IPS-NIHi11 (cell line): Measurements from ENCODE around the gene CEP170.

Experiments used
- DNase-seq: peaks from one replicate; pipeline ENCODE4 v3.0.0; 2012; ENCODE audit warnings: mixed read lengths, low spot score

Gene CEP170

GRCh38 chr1:243267914-243268653 is 13.0 kb upstream of the CEP170 start:
- no peak for DNase-seq

DNA sequence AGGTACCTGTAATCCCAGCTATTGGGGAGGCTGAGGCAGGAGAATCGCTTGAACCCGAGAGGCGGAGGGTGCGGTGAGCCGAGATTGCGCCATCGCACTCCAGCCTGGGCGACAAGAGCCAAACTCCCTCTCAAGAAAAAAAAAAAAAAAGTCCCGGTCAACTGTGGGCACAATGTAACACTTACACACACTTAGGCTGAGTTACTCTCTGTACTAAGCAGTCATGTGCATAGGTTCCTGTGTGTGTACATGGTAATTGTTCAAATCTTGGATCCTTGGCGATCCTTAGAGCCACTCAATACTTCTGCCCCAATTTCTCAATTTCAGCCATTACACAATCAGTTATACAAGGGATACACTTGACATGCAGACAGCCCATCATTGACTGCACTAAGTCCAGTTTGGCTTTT is 12.4 kb upstream of the CEP170 start:
- no peak for DNase-seq

DNA sequence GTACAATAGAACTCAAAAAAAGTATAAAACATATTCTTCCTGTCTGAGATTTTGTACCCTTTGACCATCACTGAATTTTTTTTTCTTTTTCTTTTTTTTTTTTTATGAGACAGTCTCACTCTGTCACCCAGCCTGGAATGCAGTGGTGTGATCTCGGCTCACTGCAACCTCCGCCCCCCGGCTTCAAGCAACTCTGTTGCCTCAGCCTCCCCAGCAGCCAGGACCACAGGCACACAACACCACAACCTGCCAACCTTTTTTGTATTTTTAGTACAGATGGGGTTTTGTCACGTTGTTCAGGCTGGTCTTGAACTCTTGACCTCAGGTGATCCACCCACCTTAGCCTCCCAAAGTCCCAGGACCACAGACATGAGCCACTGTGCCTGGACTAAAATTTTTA is 11.2 kb upstream of the CEP170 start:
- DNase-seq = no peak

DNA sequence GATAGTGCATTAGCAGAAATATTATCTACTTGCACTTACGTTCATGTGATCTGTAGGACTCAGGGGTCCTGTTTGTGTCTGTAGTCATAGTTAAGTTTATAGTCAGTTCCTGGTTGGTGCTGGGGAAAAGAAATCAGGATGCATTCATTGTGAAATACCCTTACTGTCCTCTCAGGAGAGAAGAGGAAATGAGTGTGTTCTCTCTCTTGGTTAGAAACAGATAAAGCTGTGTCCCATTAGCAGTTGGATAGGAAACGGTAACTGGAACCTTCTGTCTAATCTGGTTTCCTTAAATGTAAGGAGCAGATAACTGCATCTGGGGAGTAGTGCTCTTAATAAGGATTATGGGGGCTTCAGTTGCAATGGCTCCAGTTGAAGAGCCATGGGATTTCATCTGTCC is 9.6 kb upstream of the CEP170 start:
- DNase-seq = no peak

- DNase-seq = no peak
Observed at GRCh38 chr1:243261390-243261789, 6.3 kb upstream of the CEP170 start.

- no peak for DNase-seq
Observed at GRCh38 chr1:243260221-243260880, 5.3 kb upstream of the CEP170 start.

- no peak for DNase-seq
Observed at GRCh38 chr1:243258731-243259130, 3.6 kb upstream of the CEP170 start.

- no peak for DNase-seq
Observed at GRCh38 chr1:243257189-243257588, 2.1 kb upstream of the CEP170 start.

GRCh38 chr1:243256590-243256989 is 1.5 kb upstream of the CEP170 start:
- DNase-seq = no peak

DNA sequence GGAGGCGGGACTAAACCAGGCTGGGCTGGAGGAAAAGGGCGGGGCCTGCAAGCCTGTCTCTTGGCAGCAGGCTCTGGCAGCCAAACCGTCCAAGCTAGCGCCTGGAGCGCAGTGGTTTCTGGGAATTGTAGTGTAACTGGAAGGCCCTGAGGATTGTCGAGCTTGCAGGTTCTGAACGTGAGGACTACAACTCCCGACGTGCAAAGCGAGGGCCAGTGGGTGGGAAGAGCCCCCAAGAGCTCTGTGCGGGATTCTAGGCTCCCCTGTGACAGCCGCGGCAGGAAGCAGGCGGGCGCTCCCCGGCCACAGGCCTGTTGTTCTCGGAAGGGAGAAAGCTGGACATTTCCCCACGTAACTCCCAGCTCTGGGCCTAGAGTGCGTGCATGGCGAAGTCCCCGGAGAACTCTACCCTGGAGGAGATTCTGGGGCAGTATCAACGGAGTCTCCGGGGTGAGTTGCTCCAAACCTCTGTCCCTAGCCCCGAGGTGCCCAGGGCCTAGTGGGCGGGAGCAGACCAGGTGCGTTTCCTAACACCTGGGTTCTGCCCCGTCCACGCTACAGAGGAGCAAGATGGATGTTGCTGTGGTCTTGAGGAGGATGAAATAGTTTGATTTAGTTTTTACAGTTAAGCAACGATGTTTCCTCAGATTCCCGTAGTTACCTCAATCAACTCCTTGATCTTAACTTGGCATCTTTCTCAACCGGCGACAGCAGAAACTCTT is 871 bp upstream of the CEP170 start, which contains the start of gene SDCCAG8:
SDCCAG8 (plus strand) TSS at position 251 of the 722 bp plus-strand sequence; CDS start at position 384, 133 bp downstream.
- DNase-seq = peak; percentile 87

DNA sequence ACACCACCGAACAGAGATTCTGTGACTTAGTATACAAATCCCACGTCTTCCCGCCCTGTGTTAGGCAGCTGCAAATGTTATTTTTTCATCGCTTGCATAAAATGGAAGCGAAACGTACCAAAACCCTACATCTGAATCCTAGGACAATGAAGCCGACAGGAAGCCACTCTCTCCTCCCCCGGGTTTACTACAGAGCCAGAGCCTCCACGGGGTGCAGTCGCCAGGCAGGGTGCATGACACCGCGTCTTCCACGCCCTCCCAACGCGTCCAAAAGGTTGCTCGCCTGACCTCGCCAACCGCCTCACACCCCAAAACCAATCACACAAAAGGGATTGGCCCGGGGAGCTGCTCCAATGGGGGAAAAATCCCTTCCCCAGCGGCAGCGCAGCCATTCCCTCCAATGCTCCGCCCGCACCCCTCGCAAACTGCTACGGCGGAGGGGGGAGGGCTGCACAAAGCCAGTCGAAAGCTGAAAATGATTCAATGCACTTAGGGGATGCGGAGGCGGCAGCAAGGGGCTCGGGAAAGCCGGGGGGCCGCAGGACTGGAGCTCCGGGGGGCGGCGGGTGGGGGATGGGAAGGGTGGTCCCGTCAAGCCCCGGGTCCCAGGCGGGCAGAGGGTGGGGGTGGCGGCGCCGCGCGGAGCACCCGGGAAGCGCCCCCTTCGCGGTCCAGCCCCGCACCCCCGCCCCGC is 701 bp downstream of the CEP170 start:
- peak; percentile 56 for DNase-seq

- DNase-seq = no peak
Observed at GRCh38 chr1:243253926-243254232, 1.2 kb downstream of the CEP170 start.

DNA sequence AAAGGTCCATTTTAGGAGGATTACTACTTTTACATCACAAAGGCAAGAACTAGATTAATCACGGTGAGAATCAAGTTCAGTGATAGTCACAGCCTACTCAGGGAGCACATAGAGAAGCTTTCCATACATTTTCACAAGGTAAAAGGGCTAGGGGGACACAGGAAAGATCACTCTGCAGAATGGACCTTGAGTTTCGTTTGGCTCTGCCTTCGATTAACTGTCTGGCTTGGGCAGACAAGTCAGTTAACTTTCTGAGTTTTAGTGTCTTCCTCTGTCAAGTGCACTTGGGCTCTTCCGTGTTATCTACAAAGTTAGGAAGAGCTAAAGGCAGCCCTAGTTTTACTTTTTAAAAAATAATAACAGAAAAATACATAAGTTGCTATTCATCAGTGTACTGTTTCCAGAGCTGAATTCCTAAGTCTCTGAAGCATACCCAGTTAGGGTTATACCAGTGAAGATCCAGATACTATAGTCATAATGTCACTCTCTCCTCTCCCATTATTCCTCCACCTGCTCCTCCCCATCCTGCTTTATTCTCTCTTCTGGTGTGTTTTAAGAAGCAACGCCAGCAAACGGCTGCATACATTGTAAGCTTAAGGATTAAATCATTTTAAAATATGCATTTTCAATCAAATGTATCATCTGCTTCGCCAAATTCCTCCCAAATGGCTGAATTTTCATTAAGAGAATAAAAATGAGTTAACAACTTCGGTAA is 1.7 kb downstream of the CEP170 start:
- DNase-seq = no peak

- DNase-seq = no peak
Observed at GRCh38 chr1:243251539-243251938, 3.5 kb downstream of the CEP170 start.

DNA sequence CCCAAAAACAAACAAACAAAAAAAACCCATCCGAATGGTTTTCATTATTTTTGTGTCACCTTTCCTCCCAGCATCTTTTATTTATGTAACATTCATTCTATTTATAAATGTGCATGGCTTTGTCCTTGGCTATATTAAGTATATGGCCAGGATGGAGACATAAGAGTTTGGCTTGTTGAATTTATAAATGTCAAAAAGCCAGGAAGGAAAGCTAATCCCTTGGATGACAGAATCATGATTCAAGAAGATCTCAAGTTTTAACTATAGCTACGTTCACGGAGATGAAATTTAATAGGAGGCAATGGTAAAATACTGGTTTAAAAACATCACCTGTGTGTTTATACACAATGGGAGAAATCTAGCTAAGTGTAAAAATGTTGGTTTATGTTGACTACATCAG is 5.0 kb downstream of the CEP170 start:
- no peak for DNase-seq

DNA sequence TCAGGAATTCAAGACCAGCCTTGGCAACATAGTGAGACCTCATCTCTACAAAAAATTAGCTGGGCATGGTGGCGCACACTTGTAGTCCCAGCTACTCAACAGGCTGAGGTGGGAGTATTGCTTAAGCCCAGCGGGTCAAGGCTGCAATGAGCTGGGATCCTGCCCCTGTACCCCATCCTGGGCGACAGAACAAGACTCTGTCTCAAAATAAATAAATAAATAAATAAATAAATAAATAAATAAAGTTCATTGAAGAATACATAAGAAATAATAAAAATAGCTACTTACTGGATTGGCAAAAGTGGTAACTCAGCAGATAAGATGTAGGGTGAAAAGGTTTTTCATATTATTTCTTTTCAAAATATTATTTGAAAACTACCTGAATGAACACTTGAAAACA is 5.9 kb downstream of the CEP170 start:
- DNase-seq = no peak

GRCh38 chr1:243247901-243248300 is 7.2 kb downstream of the CEP170 start:
- no peak for DNase-seq

- DNase-seq = no peak
Observed at GRCh38 chr1:243246916-243247315, 8.2 kb downstream of the CEP170 start.

DNA sequence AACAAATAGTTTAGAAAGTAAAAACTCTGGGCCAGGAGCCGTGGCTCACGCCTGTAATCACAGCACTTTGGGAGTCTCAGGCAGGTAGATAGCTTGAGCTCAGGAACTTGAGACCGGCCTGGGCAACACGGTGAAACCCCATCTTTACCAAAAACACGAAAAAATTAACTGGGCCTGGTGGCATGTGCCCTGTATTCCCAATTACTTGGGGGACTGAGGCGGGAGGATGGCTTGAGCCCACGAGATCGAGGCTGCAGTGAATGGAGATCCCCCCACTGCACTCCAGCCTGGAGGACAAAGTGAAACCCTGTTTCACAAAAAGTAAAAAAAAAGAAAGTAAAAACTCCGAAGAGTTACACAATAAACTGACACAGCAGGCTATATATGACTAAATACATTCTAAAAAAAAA is 10.6 kb downstream of the CEP170 start:
- DNase-seq = no peak

GRCh38 chr1:243236604-243237252 is 18.4 kb downstream of the CEP170 start:
- no peak for DNase-seq

DNA sequence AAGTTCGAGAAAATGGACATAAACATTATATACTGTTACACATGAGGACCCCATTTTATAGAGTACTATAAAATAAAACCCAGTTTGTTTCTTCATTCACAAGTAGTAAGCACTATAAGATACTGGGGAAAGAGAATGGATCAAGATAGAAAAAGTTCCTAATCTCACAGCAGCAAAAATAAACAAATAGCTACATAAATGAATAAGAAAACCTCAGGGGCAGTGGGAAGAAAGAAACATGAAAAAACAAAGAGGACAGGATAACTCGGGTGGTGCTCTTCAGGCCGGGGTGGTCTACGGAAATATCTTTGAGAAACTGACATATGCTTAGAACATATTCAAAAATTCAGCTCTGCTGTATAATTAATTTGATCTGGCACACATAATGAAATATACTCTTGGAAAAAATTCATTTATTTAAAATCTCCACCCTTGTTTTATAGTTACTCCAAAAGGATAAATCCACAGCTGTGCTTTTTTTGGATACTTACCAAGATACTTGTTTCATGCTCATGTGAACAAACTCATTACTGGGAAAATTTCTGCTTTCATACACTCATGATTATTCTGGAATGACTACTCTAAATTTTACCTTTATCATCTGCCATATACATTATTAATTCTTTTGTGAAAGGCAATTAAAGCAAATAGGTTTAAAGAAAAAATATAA is 20.0 kb downstream of the CEP170 start:
- no peak for DNase-seq
